Activated T-cell treated with anti-CD3 and anti-CD28 coated beads, Interleukin-2, amount 50 U/mL, for 4 hours (primary cell): Measurements from ENCODE around the gene LENG1. TPM values are rescaled to one million over a fixed set of nuclear protein-coding genes. Genes with fewer than 3 reads are reported as not detected.
"Not testable (repeated sequence)": the region's sequence is repeated elsewhere in the genome, so short reads cannot be mapped to it uniquely, and the experiment has no call there.

Experiments
- ATAC-seq, 2 donors: fragments of 200-7000 bp; cut with Tn5 transposase; one replicate each; pipeline ENCODE4 v1.10.0; 2021
- DNase-seq: peaks from one replicate; pipeline ENCODE4 v3.0.0-alpha.2; 2020
- H3K27me3 Mint-ChIP-seq: one replicate; pipeline ENCODE4 v1.8.0; 2021; ENCODE audit warnings: low read depth, mixed read lengths
- H3K36me3 Mint-ChIP-seq: one replicate; pipeline ENCODE4 v1.8.0; 2022; ENCODE audit warnings: mixed read lengths; ENCODE audit not compliant: insufficient read depth
- H3K4me1 Mint-ChIP-seq: one replicate; pipeline ENCODE4 v1.8.0; 2021; ENCODE audit warnings: low read depth, mixed read lengths
- H3K4me3 Mint-ChIP-seq: one replicate; pipeline ENCODE4 v1.8.0; 2021; ENCODE audit warnings: mild to moderate bottlenecking, moderate library complexity, mixed read lengths
- H3K9me3 Mint-ChIP-seq: one replicate; pipeline ENCODE4 v1.8.0; 2021; ENCODE audit warnings: mixed read lengths
- total RNA-seq, 3 donors: library from RNA; stranded (reverse); gene quantifications; one replicate each; pipeline ENCODE4 v1.2.1, GENCODE V29; 2021

The LENG1 gene
- total RNA-seq: 1 to 10 TPM; 5.6 to 9.7 (median 9.2) TPM

DNA sequence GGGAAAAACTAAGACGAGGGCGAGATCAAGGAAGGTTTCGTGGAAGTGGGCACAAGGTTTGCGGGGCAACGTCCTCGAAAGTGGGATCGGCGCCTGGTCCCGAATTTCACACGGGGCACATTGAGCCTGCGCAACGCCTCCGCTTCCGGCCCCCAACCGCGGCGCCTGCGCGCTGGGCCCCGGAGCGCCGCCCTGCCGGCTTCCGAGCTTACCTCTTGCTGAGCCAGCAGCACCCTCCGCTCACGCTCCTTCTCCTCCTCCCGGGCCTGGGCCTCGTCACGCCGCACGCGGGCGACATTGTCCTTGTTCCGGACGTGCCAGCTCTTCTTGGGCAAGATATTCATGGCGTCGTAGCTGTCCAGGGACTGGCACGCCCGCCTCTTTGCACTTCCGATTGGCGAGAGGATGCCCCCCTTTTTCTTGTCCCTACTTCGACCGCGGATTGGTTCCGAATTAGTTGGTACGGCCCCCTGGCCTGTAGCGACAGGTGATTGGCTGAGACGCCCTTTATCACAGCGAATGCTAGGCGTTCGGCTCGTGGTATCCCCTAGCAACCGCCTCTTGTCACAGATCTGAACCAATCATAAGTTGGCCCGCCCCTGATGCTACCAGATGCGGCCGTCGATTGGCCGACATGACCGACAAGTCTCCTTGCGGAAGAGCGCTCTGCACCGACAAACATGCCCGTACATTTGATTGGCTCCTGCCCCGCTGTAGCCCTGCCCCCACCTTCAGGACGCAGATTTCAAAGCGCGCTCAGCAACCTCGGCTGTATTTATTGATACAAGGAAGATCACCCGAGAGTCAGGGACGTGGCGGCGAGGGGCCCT, at the start of gene LENG1:
Gene LENG1 (minus strand): TSS at position 370 of the 830 bp plus-strand sequence. CDS start 26 bp downstream, at position 344.
- DNase-seq (peak; percentile 97), ATAC-seq (peak; percentile 90 to 91)
- Mint-ChIP-seq H3K9me3 (no peaks in the 10 kb centered on the region), H3K4me1 (peaks cover 68% of the 10 kb centered on the region), H3K4me3 (peak within 1 kb of the TSS; percentile 97), H3K36me3 (peaks cover 16% of the 10 kb centered on the region), H3K27me3 (no peaks in the 10 kb centered on the region)

DNA sequence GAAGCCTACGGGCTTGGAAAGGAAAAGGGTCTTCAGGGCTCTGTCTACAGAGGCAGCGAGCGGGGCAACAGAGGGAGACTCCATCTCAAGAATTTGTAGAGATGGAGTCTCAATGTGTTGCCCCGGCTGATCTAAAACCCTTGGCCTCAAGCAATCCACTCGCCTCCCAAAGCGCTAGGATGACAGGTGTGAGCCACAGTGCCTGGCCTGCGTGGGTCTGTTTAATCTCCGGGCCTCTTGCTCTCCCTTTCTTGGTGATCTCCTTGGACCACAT, 49.2 kb upstream of the LENG1 start:
- Mint-ChIP-seq H3K4me3 (peak overlapping the region; percentile 98), H3K36me3 (peaks cover 45% of the 10 kb centered on the region), H3K27me3 (no peaks in the 10 kb centered on the region), H3K9me3 (no peaks in the 10 kb centered on the region), H3K4me1 (peaks cover 76% of the 10 kb centered on the region)
- DNase-seq (no peak), ATAC-seq (peak; percentile 3 to 5)

DNA sequence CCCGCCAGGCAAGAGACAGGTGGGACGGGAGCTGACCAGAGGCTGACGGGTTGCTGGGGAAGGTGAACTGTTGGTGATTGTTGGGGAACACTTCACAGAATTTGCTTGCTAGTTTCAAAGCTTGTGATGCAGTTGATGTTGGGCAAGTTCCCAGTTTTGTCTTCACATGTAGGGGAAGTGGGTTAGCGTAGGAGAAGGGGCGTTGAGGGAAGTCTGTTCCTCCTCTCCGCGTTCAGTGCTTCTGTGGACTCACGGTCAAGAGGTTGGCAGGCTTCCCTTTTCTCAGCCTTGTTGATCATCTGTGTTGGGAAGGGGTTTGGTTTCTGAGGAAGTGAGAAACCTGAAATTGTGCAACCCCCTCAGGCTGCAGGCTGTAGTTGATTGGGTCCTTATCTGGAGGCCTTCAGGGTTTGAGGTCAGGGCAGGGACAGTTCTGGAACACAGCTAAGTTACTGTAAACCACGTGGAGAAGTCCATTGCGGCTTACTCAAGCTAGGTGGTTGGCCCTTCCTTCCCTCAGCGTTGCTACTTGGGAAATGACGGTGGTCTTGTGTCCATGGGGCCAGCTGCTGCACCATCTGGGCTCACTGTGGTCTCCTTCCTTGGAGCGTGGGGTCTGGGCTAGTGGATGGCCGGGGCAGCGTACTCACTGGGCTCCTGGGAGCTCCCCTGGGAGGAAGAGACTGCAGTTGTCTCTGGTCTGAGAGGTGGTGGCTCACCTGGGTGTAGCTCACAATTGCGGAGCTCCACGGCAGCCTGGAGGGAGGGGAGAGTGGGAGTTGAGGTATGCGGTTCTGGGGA, 48.7 kb upstream of the LENG1 start:
- Mint-ChIP-seq H3K9me3 (no peaks in the 10 kb centered on the region), H3K4me3 (peak overlapping the region; percentile 98), H3K27me3 (no peaks in the 10 kb centered on the region), H3K36me3 (peaks cover 51% of the 10 kb centered on the region), H3K4me1 (peaks cover 81% of the 10 kb centered on the region)
- peak; percentile 5 to 15 for ATAC-seq
- no peak for DNase-seq

DNA sequence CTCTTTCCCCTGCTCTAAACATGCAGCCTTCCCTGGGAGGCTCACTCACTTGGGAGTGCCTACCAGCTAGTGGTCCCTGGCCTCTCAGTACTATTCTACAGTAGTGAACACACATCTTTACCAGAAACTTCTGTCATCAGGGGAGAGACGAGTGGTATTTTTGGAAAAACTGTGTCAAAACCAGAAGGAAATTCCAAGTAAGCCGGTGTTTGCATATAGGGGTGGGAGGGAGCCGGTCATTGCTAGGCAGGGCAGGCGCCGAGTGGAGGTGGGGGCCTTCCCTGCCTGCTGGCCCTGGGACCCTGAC, 48.1 kb upstream of the LENG1 start:
- Mint-ChIP-seq H3K36me3 (peaks cover 56% of the 10 kb centered on the region), H3K9me3 (no peaks in the 10 kb centered on the region), H3K4me3 (peak overlapping the region; percentile 98), H3K27me3 (no peaks in the 10 kb centered on the region), H3K4me1 (peaks cover 86% of the 10 kb centered on the region)
- ATAC-seq: peak; percentile 4 to 7
- DNase-seq: no peak

DNA sequence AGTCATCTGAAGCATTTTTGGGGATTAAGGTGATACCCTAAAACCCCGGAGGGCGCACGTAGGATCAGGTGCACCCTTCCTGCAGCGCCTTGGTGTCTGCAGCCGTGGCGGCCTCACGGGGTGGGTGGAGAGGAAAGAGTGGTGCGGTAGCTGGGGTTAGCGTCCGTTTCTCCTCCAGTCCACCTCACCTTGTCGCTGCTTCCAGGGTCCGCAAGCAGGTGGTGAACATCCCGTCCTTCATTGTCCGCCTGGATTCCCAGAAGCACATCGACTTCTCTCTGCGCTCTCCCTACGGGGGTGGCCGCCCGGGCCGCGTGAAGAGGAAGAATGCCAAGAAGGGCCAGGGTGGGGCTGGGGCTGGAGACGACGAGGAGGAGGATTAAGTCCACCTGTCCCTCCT, 47.7 kb upstream of the LENG1 start:
- Mint-ChIP-seq H3K36me3 (peaks cover 61% of the 10 kb centered on the region), H3K4me1 (peaks cover 91% of the 10 kb centered on the region), H3K4me3 (peak overlapping the region; percentile 98)
- ATAC-seq, DNase-seq, H3K9me3 Mint-ChIP-seq, H3K27me3 Mint-ChIP-seq: not testable (repeated sequence)

DNA sequence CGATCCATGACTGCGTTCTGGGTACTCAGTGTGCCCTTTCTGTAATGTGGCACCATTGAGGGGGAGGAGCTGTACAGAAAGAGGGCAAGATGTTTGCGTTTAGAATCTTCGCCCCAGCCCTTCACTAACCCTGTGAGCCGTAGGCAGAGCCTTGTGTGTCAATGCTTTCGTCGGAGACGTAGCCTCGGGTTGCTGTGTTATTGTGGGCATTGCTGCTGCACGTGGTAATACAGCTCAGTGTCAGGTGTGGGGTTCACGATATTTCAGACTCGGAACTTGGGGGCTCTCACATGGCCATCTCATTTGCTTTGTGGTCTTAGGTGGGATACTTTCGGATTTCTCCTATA, 47.3 kb upstream of the LENG1 start:
- Mint-ChIP-seq H3K4me3 (peak overlapping the region; percentile 98), H3K27me3 (no peaks in the 10 kb centered on the region), H3K36me3 (peaks cover 64% of the 10 kb centered on the region), H3K9me3 (no peaks in the 10 kb centered on the region), H3K4me1 (peaks cover 95% of the 10 kb centered on the region)
- no peak for ATAC-seq
- no peak for DNase-seq

DNA sequence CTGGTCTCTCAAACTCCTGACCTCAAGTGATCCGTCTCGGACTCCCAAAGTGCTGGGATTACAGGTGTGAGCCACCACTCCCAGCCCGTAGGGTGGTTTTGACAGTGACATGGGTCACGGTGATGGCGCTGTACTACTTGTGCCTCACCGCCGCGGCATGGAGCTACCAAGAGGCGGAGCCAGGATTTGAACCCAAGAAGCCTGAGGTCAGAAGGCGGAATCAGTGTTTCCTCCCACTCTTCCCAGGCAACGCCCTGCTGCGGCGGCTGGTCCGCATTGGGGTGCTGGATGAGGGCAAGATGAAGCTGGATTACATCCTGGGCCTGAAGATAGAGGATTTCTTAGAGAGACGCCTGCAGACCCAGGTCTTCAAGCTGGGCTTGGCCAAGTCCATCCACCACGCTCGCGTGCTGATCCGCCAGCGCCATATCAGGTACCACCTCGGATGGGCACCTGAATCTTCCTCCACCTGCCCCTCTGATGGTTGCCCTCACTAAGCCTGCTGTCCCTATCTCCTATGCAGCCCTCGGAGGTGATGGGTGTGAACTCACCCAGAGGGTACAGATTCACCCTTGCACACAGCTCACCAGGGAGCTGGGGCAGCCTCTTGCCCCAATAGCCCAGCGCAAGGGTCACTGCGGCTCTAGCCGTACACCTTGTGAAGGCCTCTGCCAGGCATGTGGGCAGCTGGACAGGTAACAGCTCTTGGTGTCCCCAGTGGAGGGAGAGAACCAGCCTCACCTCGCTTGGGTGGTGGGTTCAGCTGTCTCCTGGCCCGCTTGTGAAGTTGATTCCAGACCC, 46.7 kb upstream of the LENG1 start:
- H3K9me3 Mint-ChIP-seq: no peaks in the 10 kb centered on the region
- ATAC-seq: no peak
- H3K4me3 Mint-ChIP-seq: peak overlapping the region; percentile 98
- H3K27me3 Mint-ChIP-seq: no peaks in the 10 kb centered on the region
- H3K36me3 Mint-ChIP-seq: peaks cover 70% of the 10 kb centered on the region
- DNase-seq: no peak
- peaks cover 95% of the 10 kb centered on the region for H3K4me1 Mint-ChIP-seq

DNA sequence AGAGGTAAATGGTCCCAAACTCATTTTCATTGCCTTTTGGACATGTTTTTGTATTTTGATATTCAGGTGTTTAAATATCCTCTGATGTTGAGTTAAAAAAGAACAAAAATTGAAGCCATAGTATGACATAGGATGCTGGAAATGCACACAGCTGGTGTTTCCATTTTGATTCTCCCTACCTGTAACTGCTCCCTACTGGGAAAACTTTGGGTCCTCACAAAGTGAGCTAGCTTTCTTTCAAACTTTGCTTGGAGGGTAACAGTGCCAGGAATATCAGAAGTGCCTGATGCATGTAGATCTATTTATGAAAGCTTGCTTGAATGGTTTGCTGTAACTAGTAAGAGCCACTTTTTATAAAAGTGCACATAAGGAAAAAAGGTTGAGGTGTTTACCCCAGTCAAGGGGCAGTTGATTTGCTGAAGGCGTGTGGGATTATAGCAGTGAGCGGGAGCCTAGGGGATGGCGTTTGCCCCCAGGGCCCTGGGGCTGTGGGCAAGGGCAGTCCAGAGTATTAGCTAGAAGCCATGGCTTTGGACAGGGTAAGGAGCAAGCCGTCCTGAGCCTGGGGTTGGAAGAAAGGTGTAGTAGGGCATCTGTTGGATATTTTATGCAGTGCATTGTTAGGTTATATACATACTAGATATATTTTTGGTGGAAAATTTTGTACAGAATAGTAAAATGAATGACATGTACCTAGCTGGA, 45.4 kb upstream of the LENG1 start:
- DNase-seq: no peak
- ATAC-seq: no peak
- H3K4me1 Mint-ChIP-seq: peaks cover 87% of the 10 kb centered on the region
- H3K36me3 Mint-ChIP-seq: peaks cover 76% of the 10 kb centered on the region
- H3K27me3 Mint-ChIP-seq: no peaks in the 10 kb centered on the region
- H3K4me3 Mint-ChIP-seq: peak overlapping the region; percentile 98
- no peaks in the 10 kb centered on the region for H3K9me3 Mint-ChIP-seq

DNA sequence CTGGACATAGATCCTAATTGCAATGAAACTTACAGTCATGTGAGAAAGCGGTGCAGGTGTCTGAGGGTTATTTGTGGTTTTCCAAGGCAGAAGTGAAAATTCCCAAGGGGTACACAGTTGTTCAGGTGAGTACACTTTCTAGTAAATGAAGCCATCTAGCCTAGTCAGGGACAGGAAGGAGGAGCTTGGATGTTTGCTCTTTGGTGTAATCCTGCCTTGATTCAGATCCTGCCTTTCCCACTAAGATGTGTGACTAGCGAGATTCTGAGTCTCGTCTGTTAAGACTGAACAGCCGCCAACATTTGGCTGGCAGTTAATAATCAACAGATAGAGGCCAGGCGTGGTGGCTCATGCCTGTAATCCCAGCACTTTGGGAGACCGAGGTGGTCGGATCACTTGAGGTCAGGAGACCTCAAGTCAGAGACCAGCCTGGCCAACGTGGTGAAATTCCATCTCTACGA, 43.7 kb upstream of the LENG1 start:
- ATAC-seq: no peak

DNA sequence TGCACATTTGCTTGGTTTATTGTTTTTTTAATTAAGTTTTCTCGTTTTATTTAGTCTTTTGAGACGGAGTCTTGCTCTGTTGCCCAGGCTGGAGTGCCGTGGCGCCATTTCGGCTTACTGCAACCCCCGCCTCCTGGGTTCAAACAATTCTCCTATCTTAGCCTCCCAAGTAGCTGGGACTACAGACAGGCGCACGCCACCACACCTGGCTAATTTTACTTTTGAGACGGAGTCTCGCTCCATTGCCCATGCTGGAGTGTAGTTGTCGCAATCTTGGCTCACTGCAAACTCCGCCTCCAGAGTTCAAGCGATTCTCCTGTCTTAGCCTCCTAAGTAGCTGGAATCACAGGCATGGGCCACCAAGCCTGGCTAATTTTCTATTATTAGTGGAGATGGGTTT, 42.5 kb upstream of the LENG1 start:
- H3K36me3 Mint-ChIP-seq: peaks cover 62% of the 10 kb centered on the region
- peaks cover 61% of the 10 kb centered on the region for H3K4me1 Mint-ChIP-seq
- H3K9me3 Mint-ChIP-seq: no peaks in the 10 kb centered on the region

More for the DNA sequence above, 43.7 kb upstream of the LENG1 start:
- Mint-ChIP-seq H3K27me3 (no peaks in the 10 kb centered on the region), H3K4me3 (peak overlapping the region; percentile 98), H3K4me1 (peaks cover 73% of the 10 kb centered on the region), H3K36me3 (peaks cover 71% of the 10 kb centered on the region), H3K9me3 (no peaks in the 10 kb centered on the region)
- no peak for DNase-seq

DNA sequence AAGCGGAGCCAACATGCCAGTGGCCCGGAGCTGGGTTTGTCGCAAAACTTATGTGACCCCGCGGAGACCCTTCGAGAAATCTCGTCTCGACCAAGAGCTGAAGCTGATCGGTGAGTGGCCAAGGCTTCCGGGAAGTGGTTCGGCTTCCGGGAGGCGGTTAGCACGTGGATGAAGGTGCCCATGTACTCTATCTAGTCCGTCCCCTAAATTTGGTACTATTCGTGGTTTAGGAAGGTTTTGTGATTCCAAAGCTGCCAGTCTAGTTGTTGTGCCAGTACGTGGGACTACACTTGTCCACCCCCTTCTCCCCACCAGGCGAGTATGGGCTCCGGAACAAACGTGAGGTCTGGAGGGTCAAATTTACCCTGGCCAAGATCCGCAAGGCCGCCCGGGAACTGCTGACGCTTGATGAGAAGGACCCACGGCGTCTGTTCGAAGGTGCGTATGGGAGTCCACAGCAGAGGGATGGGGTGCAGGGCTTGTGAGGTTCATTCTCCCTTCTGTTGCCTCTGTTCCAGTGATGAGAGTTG, 41.7 kb upstream of the LENG1 start:
- H3K27me3 Mint-ChIP-seq: no peaks in the 10 kb centered on the region
- H3K9me3 Mint-ChIP-seq: no peaks in the 10 kb centered on the region
- peaks cover 54% of the 10 kb centered on the region for H3K36me3 Mint-ChIP-seq
- H3K4me3 Mint-ChIP-seq: peak overlapping the region; percentile 98
- ATAC-seq: no peak
- H3K4me1 Mint-ChIP-seq: peaks cover 54% of the 10 kb centered on the region
- no peak for DNase-seq

More for the DNA sequence above, 42.5 kb upstream of the LENG1 start:
- ATAC-seq (no peak), DNase-seq (no peak)
- peak overlapping the region; percentile 98 for H3K4me3 Mint-ChIP-seq
- no peaks in the 10 kb centered on the region for H3K27me3 Mint-ChIP-seq

DNA sequence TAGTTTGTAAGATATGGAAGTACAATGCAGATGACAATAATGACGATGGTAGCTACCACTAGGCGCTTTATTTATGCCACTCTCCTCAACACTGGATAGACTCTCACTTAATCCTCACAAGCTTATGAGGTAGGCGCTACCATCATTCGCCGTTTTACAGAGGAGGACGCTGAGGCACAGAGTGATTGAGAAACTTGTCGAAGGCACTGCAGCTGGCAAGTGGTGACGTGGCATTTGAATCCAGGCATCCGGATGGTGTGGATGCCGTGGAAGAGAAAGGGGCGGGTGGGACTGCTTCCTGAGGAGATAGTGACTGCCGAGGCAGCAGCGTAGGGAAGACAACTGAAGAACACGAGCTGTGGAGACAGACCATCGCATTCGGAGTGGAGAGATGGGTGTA, 39.9 kb upstream of the LENG1 start:
- Mint-ChIP-seq H3K36me3 (peaks cover 43% of the 10 kb centered on the region), H3K4me1 (peaks cover 35% of the 10 kb centered on the region), H3K27me3 (no peaks in the 10 kb centered on the region), H3K9me3 (no peaks in the 10 kb centered on the region), H3K4me3 (peak overlapping the region; percentile 77)
- DNase-seq (no peak), ATAC-seq (no peak)

DNA sequence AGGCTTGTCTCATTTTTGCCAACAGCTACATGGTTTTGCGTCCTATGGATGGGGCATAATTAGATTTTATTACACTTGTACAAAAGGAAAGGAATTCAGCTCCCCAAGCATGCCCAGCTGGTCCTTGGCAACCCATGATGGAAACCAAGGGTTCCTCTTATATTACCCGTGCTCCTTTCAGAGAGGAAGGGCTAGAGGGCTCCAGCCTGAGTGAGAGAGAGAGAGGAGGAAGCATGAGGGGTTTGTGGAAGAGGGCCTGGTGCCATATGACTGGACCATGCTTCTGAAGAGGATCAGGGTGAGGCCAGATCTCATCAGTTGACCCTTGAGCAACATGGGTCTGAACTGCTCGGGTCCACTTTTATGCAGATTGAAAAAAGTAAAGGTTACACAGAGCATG, 37.6 kb upstream of the LENG1 start:
- no peak overlapping the region for H3K4me3 Mint-ChIP-seq
- no peaks in the 10 kb centered on the region for H3K27me3 Mint-ChIP-seq
- H3K4me1 Mint-ChIP-seq: peaks cover 24% of the 10 kb centered on the region
- H3K9me3 Mint-ChIP-seq: no peaks in the 10 kb centered on the region
- no peak for DNase-seq
- H3K36me3 Mint-ChIP-seq: peaks cover 28% of the 10 kb centered on the region
- ATAC-seq: no peak

DNA sequence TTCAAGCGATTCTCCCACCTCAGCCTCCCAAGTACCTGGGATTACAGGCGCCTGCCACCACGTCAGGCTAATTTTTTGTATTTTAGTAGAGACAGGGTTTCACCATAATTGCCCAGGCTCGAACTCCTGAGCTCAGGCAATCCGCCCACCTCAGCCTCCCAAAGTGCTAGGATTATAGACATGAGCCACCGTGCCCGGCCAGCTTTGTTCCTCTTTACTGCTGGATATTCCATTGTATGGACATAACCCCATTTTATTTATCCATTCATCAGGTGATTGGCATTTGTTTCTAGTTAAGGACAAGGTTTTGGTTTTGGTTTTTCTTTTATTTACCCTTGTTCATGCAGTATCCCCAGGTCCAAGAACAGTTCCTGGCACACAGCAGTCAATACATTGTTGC, 37.0 kb upstream of the LENG1 start:
- H3K27me3 Mint-ChIP-seq: no peaks in the 10 kb centered on the region
- H3K9me3 Mint-ChIP-seq: no peaks in the 10 kb centered on the region
- peaks cover 22% of the 10 kb centered on the region for H3K36me3 Mint-ChIP-seq
- peaks cover 24% of the 10 kb centered on the region for H3K4me1 Mint-ChIP-seq
- no peak overlapping the region for H3K4me3 Mint-ChIP-seq
- no peak for DNase-seq
- no peak for ATAC-seq
